ENCODE results near the gene CCDC85B. TPM values are rescaled to one million over a fixed set of nuclear protein-coding genes. Genes with fewer than 3 reads are reported as not detected.

The CCDC85B gene
- total and polyA plus RNA-seq, 2 of the 13 experiments (the other 11 are each of a cell fraction or from before 2014, with no cell fraction given) = 8.2 to 19.5 TPM

GRCh38 chr11:65872586-65873317 lies 17.7 kb upstream of the CCDC85B start, which contains the start of gene EFEMP2 (continued):
- no peak for TF ChIP-seq RAD51 (IDR thresholded peaks at IDR 0.05; ENCODE audit: borderline replicate concordance)
- TF ChIP-seq PAF1 (CRISPR knock-in tag; IDR thresholded peaks at IDR 0.05) = no peak
- no peak for TF ChIP-seq HNRNPH1 (optimal IDR thresholded peaks at IDR 0.05; ENCODE audit: low read depth, low read length)
- no peak for TF ChIP-seq TARDBP (CRISPR knock-in tag; IDR thresholded peaks at IDR 0.05)
- TF ChIP-seq ZNF772 (CRISPR knock-in tag; IDR thresholded peaks at IDR 0.05) = no peak
- TF ChIP-seq ZNF709 (CRISPR knock-in tag; IDR thresholded peaks at IDR 0.05) = no peak
- no peak for TF ChIP-seq NR2F6 (IDR thresholded peaks at IDR 0.05)
- TF ChIP-seq NR2F6 (CRISPR knock-in tag; IDR thresholded peaks at IDR 0.05) = no peak
- TF ChIP-seq POGK (CRISPR knock-in tag; conservative IDR thresholded peaks at IDR 0.05) = no peak
- no peak for TF ChIP-seq ZNF670 (CRISPR knock-in tag; IDR thresholded peaks at IDR 0.05; ENCODE audit: borderline replicate concordance)
- no peak for TF ChIP-seq ZNF556 (CRISPR knock-in tag; IDR thresholded peaks at IDR 0.05; ENCODE audit: borderline replicate concordance)
- no peak for TF ChIP-seq ZNF331 (CRISPR knock-in tag; IDR thresholded peaks at IDR 0.05)
- 0 out of 2 replicates have a peak, but pooled peaks have one; percentile 2 for TF ChIP-seq UBTF (CRISPR knock-in tag; IDR thresholded peaks at IDR 0.05)
- TF ChIP-seq ZFY (CRISPR knock-in tag; IDR thresholded peaks at IDR 0.05) = peak; percentile 47
- TF ChIP-seq ELF4 (CRISPR knock-in tag; IDR thresholded peaks at IDR 0.05; ENCODE audit: borderline replicate concordance) = no peak
- TF ChIP-seq ZNF777 (CRISPR knock-in tag; IDR thresholded peaks at IDR 0.05) = peak; percentile 32; the same call in 1 of the 2 replicates
- no peak for TF ChIP-seq ZHX2 (IDR thresholded peaks at IDR 0.05; ENCODE audit: low read depth)
- no peak for TF ChIP-seq ZHX2 (CRISPR knock-in tag; IDR thresholded peaks at IDR 0.05; ENCODE audit: borderline replicate concordance)
- no peak for TF ChIP-seq SIX4 (CRISPR knock-in tag; IDR thresholded peaks at IDR 0.05)
- no peak for TF ChIP-seq ZNF205 (CRISPR knock-in tag; IDR thresholded peaks at IDR 0.05)
- TF ChIP-seq DPF2 (CRISPR knock-in tag; IDR thresholded peaks at IDR 0.05; ENCODE audit: borderline replicate concordance, low read depth) = no peak
- TF ChIP-seq CENPT (CRISPR knock-in tag; IDR thresholded peaks at IDR 0.05; ENCODE audit: low read depth) = no peak

All from HepG2 (cell line).